Measurements from ENCODE around the gene CTDSPL. TPM values are rescaled to one million over a fixed set of nuclear protein-coding genes. Genes with fewer than 3 reads are reported as not detected.
A peak's percentile ranks its signal among the peaks of the same experiment; 100 is the strongest.

Gene CTDSPL
- total RNA-seq, 1 donor from 2014 or later, result 43.0 TPM

- Histone ChIP-seq H3K4me3 (no peak overlapping the region), H3K36me3 (peaks cover 5% of the 10 kb centered on the region), H3K79me2 (ENCODE audit: low read depth) (no peaks in the 10 kb centered on the region), H3K9ac (no peak overlapping the region), H2AFZ (replicated peaks) (no peak overlapping the region), H3K4me2 (no peak overlapping the region), H3K4me1 (no peaks in the 10 kb centered on the region), H3F3A (ENCODE audit: low read depth) (no peaks in the 10 kb centered on the region), H3K27ac (no peak overlapping the region), H4K20me1 (ENCODE audit: low read depth) (peaks cover 7% of the 10 kb centered on the region), H3K27me3 (no peaks in the 10 kb centered on the region), H3K9me3 (ENCODE audit: low read depth) (no peaks in the 10 kb centered on the region)
- no peak for DNase-seq (ENCODE audit: low spot score)
- H3K27ac Mint-ChIP-seq, result no peak overlapping the region
- H3K9me3 Mint-ChIP-seq, result no peaks in the 10 kb centered on the region
- TF ChIP-seq CTCF (IDR thresholded peaks at IDR 0.05) (no peak), EZH2 (IDR thresholded peaks at IDR 0.05) (no peak), EZH2phosphoT487 (IDR thresholded peaks at IDR 0.05) (no peak)
- peaks cover 3% of the 10 kb centered on the region for H3K4me1 Mint-ChIP-seq
- no peaks in the 10 kb centered on the region for H3K27me3 Mint-ChIP-seq (ENCODE audit: insufficient read depth, low read depth)
- peaks cover 15% of the 10 kb centered on the region for H3K36me3 Mint-ChIP-seq
- no peak overlapping the region for H3K4me3 Mint-ChIP-seq
Measured at GRCh38 chr3:37968813-37969595, 107.3 kb downstream of the CTDSPL start.

- no peak overlapping the region for H3K4me3 Mint-ChIP-seq
- H3K27ac Mint-ChIP-seq, result peak overlapping the region; percentile 22
Measured at GRCh38 chr3:37969596-37970100, 108.0 kb downstream of the CTDSPL start.

GRCh38 chr3:37970802-37971201, 109.1 kb downstream of the CTDSPL start:
- Histone ChIP-seq H3K27ac (no peak overlapping the region), H3K4me3 (no peak overlapping the region), H3F3A (ENCODE audit: low read depth) (no peaks in the 10 kb centered on the region), H3K4me2 (no peak overlapping the region), H3K9me3 (ENCODE audit: low read depth) (no peaks in the 10 kb centered on the region), H3K36me3 (peaks cover 5% of the 10 kb centered on the region), H4K20me1 (ENCODE audit: low read depth) (peaks cover 11% of the 10 kb centered on the region), H3K4me1 (no peaks in the 10 kb centered on the region), H3K9ac (no peak overlapping the region), H3K27me3 (no peaks in the 10 kb centered on the region), H3K79me2 (ENCODE audit: low read depth) (no peaks in the 10 kb centered on the region), H2AFZ (replicated peaks) (no peak overlapping the region)
- DNase-seq (ENCODE audit: low spot score), result no peak
- Mint-ChIP-seq H3K4me3 (no peak overlapping the region), H3K4me1 (peaks cover 3% of the 10 kb centered on the region), H3K27me3 (ENCODE audit: insufficient read depth, low read depth) (no peaks in the 10 kb centered on the region), H3K9me3 (no peaks in the 10 kb centered on the region), H3K36me3 (peaks cover 14% of the 10 kb centered on the region), H3K27ac (no peak overlapping the region)
- TF ChIP-seq CTCF (IDR thresholded peaks at IDR 0.05) (no peak), EZH2phosphoT487 (IDR thresholded peaks at IDR 0.05) (no peak), EZH2 (IDR thresholded peaks at IDR 0.05) (no peak)

More at GRCh38 chr3:37969596-37970100, 108.0 kb downstream of the CTDSPL start:
- no peak overlapping the region for H2AFZ ChIP-seq (replicated peaks)
- H3K79me2 ChIP-seq (ENCODE audit: low read depth), result no peaks in the 10 kb centered on the region
- no peaks in the 10 kb centered on the region for H3K9me3 ChIP-seq (ENCODE audit: low read depth)
- no peak overlapping the region for H3K4me2 ChIP-seq
- H3K36me3 ChIP-seq, result peaks cover 5% of the 10 kb centered on the region
- no peaks in the 10 kb centered on the region for H3K4me1 ChIP-seq
- H3K27ac ChIP-seq, result no peak overlapping the region
- TF ChIP-seq CTCF (IDR thresholded peaks at IDR 0.05), result no peak
- no peak for TF ChIP-seq EZH2phosphoT487 (IDR thresholded peaks at IDR 0.05)
- TF ChIP-seq EZH2 (IDR thresholded peaks at IDR 0.05), result no peak
- no peak overlapping the region for H3K9ac ChIP-seq
- Mint-ChIP-seq H3K27me3 (ENCODE audit: insufficient read depth, low read depth) (no peaks in the 10 kb centered on the region), H3K36me3 (peaks cover 15% of the 10 kb centered on the region), H3K4me1 (peaks cover 3% of the 10 kb centered on the region), H3K9me3 (no peaks in the 10 kb centered on the region)
- no peak for DNase-seq (ENCODE audit: low spot score)
- H3K4me3 ChIP-seq, result no peak overlapping the region
- peaks cover 11% of the 10 kb centered on the region for H4K20me1 ChIP-seq (ENCODE audit: low read depth)
- H3F3A ChIP-seq (ENCODE audit: low read depth), result no peaks in the 10 kb centered on the region
- no peaks in the 10 kb centered on the region for H3K27me3 ChIP-seq

All from neural progenitor cell (in vitro differentiated cells).